GM21381 (cell line): ENCODE data around the gene RIMBP2.

ENCODE experiments used
- ATAC-seq: cut with Tn5 transposase; IDR thresholded peaks from one replicate; pipeline ENCODE4 v1.9.1; 2021; ENCODE audit warnings: mild to moderate bottlenecking, moderate library complexity; ENCODE audit not compliant: unreplicated experiment

RIMBP2 gene

GRCh38 chr12:130434560-130434959, 281.5 kb downstream of the RIMBP2 start:
- no peak for ATAC-seq

- no peak for ATAC-seq
Measured at GRCh38 chr12:130433834-130434233, 282.3 kb downstream of the RIMBP2 start.

DNA sequence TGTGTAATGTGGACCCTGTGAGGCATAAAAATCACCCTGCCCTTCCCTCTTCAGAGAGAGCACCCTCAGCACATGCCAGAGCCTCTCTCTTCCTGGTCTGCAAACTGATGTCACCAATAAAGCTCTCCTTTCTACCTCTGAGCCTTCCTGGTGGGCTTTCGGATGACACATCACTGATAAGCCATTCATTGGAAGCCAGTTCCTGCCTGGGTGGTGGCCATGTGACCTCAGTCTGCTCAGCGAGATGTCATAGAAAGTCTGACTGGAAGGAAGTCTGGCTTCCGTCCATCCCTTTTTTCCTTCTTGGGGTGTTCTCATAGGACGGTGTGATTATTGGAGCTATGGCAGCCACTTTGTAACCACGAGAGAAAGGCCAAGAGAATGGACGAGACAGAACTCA, 282.7 kb downstream of the RIMBP2 start:
- ATAC-seq = no peak

DNA sequence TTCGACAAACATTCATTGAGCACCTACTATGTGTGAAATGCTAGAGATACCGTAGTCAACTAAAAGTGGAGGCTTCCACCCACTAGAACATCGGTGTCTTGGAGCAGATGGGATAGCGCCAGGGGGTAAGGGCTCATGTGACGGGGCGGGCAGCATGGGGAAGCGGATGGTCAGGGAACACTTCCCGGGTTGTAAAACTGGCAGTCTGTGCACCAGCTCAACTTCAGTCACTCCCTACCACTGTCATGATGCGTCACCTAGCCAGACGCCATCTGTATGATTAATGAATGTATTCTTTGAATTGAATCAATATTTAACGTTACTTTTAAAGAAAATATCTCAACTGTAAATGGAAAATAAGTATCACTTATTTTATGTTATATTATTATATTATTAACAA, 284.9 kb downstream of the RIMBP2 start:
- no peak for ATAC-seq

- no peak for ATAC-seq
Measured at GRCh38 chr12:130429656-130430505, 286.2 kb downstream of the RIMBP2 start.

- no peak for ATAC-seq
Measured at GRCh38 chr12:130428116-130428515, 288.0 kb downstream of the RIMBP2 start.

DNA sequence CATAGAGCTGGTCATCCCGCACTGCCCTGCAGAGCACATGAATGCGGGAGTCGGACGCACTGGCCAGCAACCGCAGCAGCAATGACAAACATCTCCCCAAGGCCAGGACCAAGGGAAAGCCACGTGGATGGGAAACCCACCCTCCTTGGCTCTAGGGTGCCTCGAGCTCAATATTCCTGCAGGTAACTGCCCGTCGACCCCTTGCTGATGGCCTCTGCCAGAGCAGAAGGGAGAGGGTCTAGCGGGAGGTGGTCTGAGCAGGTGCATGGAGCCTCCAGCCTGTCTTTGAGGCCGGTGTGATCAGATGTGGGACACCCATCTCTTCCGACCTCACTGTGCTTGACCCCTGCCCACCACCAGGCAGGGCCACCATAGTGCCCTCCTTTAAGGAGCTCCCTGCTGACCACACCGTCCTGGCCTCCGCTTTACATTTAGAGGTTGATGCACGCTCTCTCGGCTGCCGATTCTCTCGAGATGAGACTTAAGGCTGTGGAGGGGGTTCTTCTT, 288.7 kb downstream of the RIMBP2 start:
- no peak for ATAC-seq

GRCh38 chr12:130425698-130426245, 290.3 kb downstream of the RIMBP2 start:
- ATAC-seq = no peak

DNA sequence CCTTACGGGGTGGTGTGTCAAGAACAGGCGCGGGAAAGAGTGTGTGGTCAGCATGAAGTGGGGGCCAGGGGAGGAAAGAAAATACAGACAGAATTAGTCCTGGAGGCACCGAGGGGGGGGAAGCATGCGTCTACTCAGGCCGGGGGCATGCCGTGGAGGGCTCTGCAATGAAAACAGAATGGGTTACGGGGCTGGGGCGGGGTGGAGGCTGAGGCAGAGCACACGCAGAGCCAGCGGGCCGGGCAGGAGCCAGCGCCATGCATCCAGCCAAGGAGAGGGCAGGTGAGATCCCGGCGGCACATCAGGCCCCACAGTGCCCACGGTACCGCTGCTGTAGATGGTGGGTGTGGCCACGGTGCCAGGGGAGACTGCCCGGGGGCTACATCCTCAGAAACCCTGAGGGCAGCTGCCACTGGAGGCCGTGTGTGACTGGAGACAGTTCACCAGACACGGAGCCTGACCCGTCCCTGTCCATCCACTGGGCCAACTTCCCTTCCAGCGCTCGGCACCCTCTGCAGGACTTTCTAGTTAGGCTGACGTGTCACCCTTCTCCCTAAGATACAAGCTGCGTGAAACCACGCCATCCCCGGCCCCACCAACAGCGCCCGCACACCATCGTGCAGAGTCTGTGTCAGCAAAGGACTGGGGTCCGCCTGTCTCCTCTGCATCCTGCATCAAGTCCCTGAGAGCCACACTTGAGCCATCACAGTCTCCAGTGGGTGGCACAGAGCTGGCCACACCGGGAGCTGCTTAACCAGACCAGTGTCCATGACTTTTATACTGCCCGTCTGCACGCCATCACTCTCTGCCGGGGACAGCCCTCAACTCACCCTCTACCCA, 291.0 kb downstream of the RIMBP2 start:
- no peak for ATAC-seq

DNA sequence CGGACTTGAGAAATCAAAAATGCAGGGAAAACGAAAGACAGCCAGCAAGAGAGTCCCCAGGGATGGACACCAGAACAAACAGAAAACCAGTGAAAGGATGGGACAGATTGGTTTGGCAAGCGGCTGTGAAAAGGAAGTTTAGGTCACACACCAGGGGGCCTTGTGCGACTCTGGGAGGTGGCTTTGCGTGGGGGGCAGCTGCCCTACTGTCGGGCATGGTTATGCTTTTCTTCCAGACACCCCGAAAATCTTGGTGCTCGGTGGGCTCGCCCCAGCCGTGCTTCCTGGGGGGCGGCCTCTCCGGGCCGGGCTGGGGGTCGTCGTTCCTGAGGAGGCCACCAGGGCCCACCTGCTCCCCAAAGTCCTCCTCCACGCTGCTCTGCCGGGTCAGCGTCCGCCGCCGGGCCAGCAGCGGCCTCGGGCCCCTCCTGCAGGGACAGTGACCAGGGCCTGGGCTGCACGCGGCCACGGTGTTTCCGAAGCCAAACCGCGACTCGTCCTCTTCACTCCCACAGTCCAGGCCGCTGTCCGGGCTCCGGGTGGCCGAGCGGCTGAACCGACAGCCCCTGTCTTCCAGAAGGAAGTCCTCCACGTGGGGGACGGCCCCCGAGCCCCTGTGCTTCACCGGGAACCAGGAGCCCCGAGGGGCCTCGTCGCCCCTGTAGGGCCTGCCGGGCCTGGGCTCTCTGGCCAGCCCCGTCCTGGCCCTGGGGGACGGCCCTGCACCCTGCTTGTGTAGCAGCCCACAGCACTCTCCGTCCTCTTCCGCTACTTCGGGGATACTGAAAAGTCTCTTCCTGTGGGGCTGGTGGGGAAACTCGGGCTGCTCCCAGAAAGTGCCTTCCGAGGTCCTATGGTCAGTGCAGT, 291.9 kb downstream of the RIMBP2 start:
- ATAC-seq = no peak

DNA sequence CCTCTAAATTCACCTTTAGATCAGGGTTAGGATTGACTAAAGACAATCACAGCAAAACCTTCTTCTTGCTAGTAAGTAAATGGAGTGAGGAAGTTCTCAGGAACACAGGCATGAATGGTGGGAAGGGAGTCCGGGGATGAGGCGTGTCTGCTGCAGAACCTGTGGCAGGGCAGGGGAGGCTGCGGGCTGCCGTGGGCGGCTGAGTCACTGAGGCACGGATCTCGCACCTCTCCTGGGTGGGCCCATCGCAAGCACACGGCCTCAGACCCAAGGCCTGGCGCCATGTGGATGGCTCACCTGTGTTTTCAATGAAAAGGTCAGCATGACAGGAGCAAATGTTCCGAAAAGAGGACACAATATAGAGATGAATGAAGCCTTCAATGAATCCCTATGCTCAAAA, 293.0 kb downstream of the RIMBP2 start:
- no peak for ATAC-seq

DNA sequence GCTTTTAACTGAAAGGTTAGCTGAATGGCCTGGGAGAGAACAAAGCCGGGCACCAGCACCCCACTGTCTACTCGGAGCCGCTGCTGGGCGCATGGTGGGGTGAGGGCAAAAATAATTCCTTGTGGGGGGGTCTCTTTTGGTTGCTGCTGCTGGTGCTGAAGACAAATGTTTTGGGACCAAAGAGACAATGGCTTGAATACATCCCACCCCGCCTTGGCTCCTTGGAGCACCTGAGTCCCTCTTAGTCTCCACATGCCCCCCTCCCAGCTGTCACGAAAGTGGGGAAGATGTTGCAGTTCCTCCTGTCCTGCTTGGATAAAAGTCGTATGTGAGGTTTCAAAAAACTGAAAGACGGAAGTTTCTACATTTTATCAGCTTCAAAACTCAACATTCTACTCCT, 293.4 kb downstream of the RIMBP2 start:
- ATAC-seq = no peak

- no peak for ATAC-seq
Measured at GRCh38 chr12:130421896-130422295, 294.2 kb downstream of the RIMBP2 start.

DNA sequence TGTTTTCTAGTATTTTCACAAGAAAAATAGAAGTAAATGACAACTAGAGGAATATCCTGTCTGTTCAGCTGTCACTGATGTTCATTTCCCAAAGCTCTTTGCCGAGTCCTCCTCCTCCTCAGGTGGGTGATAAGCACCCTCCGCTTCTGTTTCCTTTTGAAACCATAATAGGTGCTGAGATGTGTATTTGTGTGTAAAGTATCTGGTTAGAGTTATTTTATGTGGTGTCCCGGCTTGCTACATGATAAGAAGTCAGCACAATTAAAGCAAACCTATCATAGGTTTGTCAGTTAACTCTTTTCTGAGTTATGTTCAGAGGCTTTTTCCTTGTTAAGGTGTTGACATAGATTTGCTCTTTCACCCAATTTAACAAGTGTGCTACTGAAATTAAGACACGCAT, 296.0 kb downstream of the RIMBP2 start:
- no peak for ATAC-seq

- ATAC-seq = no peak
Measured at GRCh38 chr12:130419116-130419515, 297.0 kb downstream of the RIMBP2 start.

GRCh38 chr12:130418251-130418650, 297.8 kb downstream of the RIMBP2 start:
- ATAC-seq = no peak

DNA sequence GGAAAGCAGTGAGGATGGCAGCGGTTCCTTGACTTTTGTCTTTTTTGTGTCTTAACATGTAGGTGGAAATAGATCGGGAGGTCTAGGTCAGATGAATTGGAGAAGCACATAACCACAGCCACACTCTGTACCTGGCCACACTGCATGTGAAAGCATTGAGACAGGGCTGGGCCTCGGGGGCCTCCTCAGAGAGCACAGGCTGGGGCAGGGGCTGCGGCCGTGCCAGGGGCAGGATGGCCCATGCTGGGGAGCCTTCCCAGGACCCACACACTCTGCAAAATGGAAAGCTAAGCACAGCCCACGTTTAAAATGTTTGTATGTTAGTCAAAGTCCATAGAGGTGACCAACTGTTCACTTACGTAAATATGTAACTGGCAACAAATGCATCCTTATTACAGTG, 301.7 kb downstream of the RIMBP2 start:
- no peak for ATAC-seq

DNA sequence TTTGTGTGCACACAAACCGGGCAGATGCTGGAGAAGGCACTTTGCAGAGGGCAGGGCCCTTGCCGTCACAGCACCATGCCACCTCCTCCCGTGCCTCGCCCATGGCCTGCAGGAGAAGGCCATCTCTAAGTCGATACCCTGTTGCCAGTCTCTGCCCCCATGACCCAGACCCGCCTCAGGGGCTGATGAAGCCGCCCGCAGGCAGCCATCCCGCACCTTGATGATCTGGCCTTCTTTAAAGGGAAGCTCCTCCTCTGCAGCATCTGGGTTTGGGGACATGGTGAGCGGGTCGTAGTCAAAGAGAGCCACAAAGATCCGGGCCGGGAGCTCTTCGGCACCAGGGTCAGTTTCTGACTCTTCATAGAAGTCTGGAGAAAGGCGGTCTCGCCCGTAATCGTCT, 302.2 kb downstream of the RIMBP2 start:
- no peak for ATAC-seq

DNA sequence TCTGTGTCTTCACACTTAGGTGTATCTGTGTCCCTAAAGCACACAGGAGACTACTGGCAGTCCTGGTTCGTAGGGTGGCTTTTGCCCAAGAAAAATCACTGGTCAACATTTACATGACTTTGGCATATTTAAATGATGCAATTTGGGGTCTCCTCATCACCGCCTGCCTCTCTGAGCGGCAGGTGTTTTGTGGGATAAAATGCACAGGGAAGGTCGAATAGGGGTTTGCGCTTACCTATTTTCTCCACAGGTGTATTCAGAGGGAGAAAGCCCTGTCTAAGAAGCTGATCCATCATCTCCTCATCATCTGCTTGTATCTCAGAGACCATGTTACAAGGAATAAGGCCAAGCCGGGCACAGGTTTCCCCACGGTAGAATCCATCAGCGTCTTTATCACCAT, 303.7 kb downstream of the RIMBP2 start:
- ATAC-seq = no peak

GRCh38 chr12:130405332-130405731, 310.8 kb downstream of the RIMBP2 start:
- no peak for ATAC-seq

DNA sequence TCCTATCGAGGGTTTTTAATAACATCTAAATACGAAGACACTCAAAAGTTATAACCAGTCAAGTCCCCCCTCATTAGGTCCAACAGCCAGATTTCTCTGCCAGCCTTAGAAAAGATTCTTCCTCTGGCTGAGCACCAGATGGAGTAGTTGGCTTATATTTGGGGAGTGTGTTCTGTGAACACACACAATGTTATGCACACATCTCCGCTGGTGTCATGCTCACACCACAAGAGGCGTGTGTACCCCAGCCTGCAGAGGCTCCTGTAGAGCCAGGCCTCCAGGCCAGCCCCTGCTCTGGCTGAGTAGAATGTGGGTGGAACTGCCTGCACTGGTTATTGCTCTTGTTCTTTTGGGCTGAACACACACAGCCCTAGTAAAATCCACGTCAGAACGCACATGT, 314.4 kb downstream of the RIMBP2 start:
- ATAC-seq = no peak
